ENCODE results near the gene PROK1.

Gene PROK1

GRCh38 chr1:110488867-110489266 lies 37.9 kb downstream of the PROK1 start:
- DNase-seq (ENCODE audit: low read depth) = no peak

GRCh38 chr1:110489406-110489805 lies 38.5 kb downstream of the PROK1 start:
- DNase-seq (ENCODE audit: low read depth) = no peak

- no peak for DNase-seq (ENCODE audit: low read depth)
Measured at GRCh38 chr1:110489973-110490542, 39.1 kb downstream of the PROK1 start.

GRCh38 chr1:110490791-110491451 lies 40.0 kb downstream of the PROK1 start:
- DNase-seq (ENCODE audit: low read depth) = no peak

- DNase-seq (ENCODE audit: low read depth) = no peak
Measured at GRCh38 chr1:110492573-110492972, 41.6 kb downstream of the PROK1 start.

GRCh38 chr1:110493059-110493699 lies 42.2 kb downstream of the PROK1 start:
- no peak for DNase-seq (ENCODE audit: low read depth)

- no peak for DNase-seq (ENCODE audit: low read depth)
Measured at GRCh38 chr1:110494036-110494435, 43.1 kb downstream of the PROK1 start.

- no peak for DNase-seq (ENCODE audit: low read depth)
Measured at GRCh38 chr1:110494522-110495406, 43.8 kb downstream of the PROK1 start.

GRCh38 chr1:110495926-110496600 lies 45.1 kb downstream of the PROK1 start:
- DNase-seq (ENCODE audit: low read depth) = peak; percentile 16

GRCh38 chr1:110498270-110498669 lies 47.3 kb downstream of the PROK1 start:
- DNase-seq (ENCODE audit: low read depth) = no peak

GRCh38 chr1:110501488-110502132 lies 50.7 kb downstream of the PROK1 start:
- DNase-seq (ENCODE audit: low read depth) = no peak

GRCh38 chr1:110502402-110503151 lies 51.6 kb downstream of the PROK1 start:
- no peak for DNase-seq (ENCODE audit: low read depth)

GRCh38 chr1:110503471-110503870 lies 52.5 kb downstream of the PROK1 start:
- no peak for DNase-seq (ENCODE audit: low read depth)

GRCh38 chr1:110504226-110504625 lies 53.3 kb downstream of the PROK1 start:
- DNase-seq (ENCODE audit: low read depth) = no peak

GRCh38 chr1:110505596-110505995 lies 54.6 kb downstream of the PROK1 start:
- DNase-seq (ENCODE audit: low read depth) = no peak

GRCh38 chr1:110506541-110506940 lies 55.6 kb downstream of the PROK1 start:
- no peak for DNase-seq (ENCODE audit: low read depth)
